ENCODE measurements around the gene MAP4K5. TPM values are rescaled to one million over a fixed set of nuclear protein-coding genes. Genes with fewer than 3 reads are reported as not detected.

The MAP4K5 gene
- total RNA-seq, 2 donors from 2014 or later: 45.0 to 60.3 TPM

DNA sequence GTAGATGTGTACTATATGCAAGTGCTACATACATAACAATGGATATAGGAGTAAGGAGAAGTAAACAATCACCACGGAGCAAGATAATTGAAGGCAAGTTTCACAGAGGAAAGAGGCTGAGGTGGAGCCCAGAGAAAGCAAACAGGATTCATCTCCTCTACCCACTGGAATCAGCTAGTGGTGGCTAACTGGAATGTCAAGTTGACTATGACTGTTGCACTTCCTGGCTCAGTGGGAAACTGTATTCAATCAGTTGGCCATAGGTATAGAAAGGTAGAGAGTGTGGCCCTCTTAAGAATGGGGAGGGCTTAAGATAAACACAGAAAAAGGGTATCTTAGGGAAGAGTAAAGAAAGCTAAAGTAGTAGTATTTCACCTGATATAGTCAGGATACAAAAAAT is 62.4 kb downstream of the MAP4K5 start:
- DNase-seq: no peak
- H3K36me3 Mint-ChIP-seq (ENCODE audit: low read depth): peaks cover 67% of the 10 kb centered on the region
- H3K27me3 Mint-ChIP-seq (ENCODE audit: insufficient read depth): no peaks in the 10 kb centered on the region
- Histone ChIP-seq H3K4me3 (ENCODE audit: low read length) (no peak overlapping the region), H3K27me3 (ENCODE audit: control insufficient read depth, insufficient read depth, low read length, poor library complexity, severe bottlenecking) (no peaks in the 10 kb centered on the region), H3K4me1 (ENCODE audit: control insufficient read depth, insufficient read depth, low read length) (no peaks in the 10 kb centered on the region), H3K9ac (ENCODE audit: extremely low read depth, low read length, poor library complexity, severe bottlenecking) (no peak overlapping the region), H3K27ac (ENCODE audit: low read depth, low read length) (no peak overlapping the region), H3K9me3 (ENCODE audit: control insufficient read depth, low read length) (peaks cover 37% of the 10 kb centered on the region), H3K36me3 (ENCODE audit: control insufficient read depth, insufficient read depth, low read length) (peaks cover 84% of the 10 kb centered on the region)
- WGBS, 2 experiments (ENCODE audit: insufficient coverage in 1 of 2, insufficient read length in 1 of 2): 78% methylated on average over 1 of the region's 1 CpG; no CpG with 5 or more reads in 1 of the 2 experiments
- peaks cover 10% of the 10 kb centered on the region for H3K9me3 Mint-ChIP-seq
- H3K4me1 Mint-ChIP-seq: peaks cover 4% of the 10 kb centered on the region
- TF ChIP-seq, protein P1, sequence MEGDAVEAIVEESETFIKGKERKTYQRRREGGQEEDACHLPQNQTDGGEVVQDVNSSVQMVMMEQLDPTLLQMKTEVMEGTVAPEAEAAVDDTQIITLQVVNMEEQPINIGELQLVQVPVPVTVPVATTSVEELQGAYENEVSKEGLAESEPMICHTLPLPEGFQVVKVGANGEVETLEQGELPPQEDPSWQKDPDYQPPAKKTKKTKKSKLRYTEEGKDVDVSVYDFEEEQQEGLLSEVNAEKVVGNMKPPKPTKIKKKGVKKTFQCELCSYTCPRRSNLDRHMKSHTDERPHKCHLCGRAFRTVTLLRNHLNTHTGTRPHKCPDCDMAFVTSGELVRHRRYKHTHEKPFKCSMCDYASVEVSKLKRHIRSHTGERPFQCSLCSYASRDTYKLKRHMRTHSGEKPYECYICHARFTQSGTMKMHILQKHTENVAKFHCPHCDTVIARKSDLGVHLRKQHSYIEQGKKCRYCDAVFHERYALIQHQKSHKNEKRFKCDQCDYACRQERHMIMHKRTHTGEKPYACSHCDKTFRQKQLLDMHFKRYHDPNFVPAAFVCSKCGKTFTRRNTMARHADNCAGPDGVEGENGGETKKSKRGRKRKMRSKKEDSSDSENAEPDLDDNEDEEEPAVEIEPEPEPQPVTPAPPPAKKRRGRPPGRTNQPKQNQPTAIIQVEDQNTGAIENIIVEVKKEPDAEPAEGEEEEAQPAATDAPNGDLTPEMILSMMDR (conservative IDR thresholded peaks at IDR 0.05): no peak
- H3K4me3 Mint-ChIP-seq: no peak overlapping the region
- H3K27ac Mint-ChIP-seq: no peak overlapping the region

- H3K27ac Mint-ChIP-seq: no peak overlapping the region
- no peak overlapping the region for H3K4me3 Mint-ChIP-seq
- Histone ChIP-seq H3K4me1 (ENCODE audit: control insufficient read depth, insufficient read depth, low read length) (no peaks in the 10 kb centered on the region), H3K27ac (ENCODE audit: low read depth, low read length) (no peak overlapping the region), H3K4me3 (ENCODE audit: low read length) (no peak overlapping the region), H3K9me3 (ENCODE audit: control insufficient read depth, low read length) (no peaks in the 10 kb centered on the region), H3K9ac (ENCODE audit: extremely low read depth, low read length, poor library complexity, severe bottlenecking) (no peak overlapping the region), H3K27me3 (ENCODE audit: control insufficient read depth, insufficient read depth, low read length, poor library complexity, severe bottlenecking) (no peaks in the 10 kb centered on the region), H3K36me3 (ENCODE audit: control insufficient read depth, insufficient read depth, low read length) (peaks cover 81% of the 10 kb centered on the region)
- H3K4me1 Mint-ChIP-seq: no peaks in the 10 kb centered on the region
- no peaks in the 10 kb centered on the region for H3K27me3 Mint-ChIP-seq (ENCODE audit: insufficient read depth)
- DNase-seq: no peak
- 90% methylated on average over 2 of the region's 2 CpGs; no CpG with 5 or more reads in 1 of the 2 experiments for WGBS, 2 experiments (ENCODE audit: insufficient coverage in 1 of 2, insufficient read length in 1 of 2)
- H3K9me3 Mint-ChIP-seq: no peaks in the 10 kb centered on the region
- TF ChIP-seq, protein P1 (conservative IDR thresholded peaks at IDR 0.05): no peak
- H3K36me3 Mint-ChIP-seq (ENCODE audit: low read depth): peaks cover 14% of the 10 kb centered on the region
These were observed 70.3 kb downstream of the MAP4K5 start for GRCh38 chr14:50462111-50462510.

- Mint-ChIP-seq H3K9me3 (peaks cover 4% of the 10 kb centered on the region), H3K27me3 (ENCODE audit: insufficient read depth) (no peaks in the 10 kb centered on the region), H3K4me1 (no peaks in the 10 kb centered on the region), H3K36me3 (ENCODE audit: low read depth) (peaks cover 59% of the 10 kb centered on the region), H3K4me3 (no peak overlapping the region), H3K27ac (no peak overlapping the region)
- H3K36me3 ChIP-seq (ENCODE audit: control insufficient read depth, insufficient read depth, low read length): peaks cover 81% of the 10 kb centered on the region
- no peaks in the 10 kb centered on the region for H3K4me1 ChIP-seq (ENCODE audit: control insufficient read depth, insufficient read depth, low read length)
- 93 to 96% methylated on average over 2 of the region's 2 CpGs for WGBS, 2 experiments (ENCODE audit: insufficient coverage in 1 of 2, insufficient read length in 1 of 2)
- H3K9me3 ChIP-seq (ENCODE audit: control insufficient read depth, low read length): peaks cover 13% of the 10 kb centered on the region
- DNase-seq: no peak
- no peak overlapping the region for H3K4me3 ChIP-seq (ENCODE audit: low read length)
- no peaks in the 10 kb centered on the region for H3K27me3 ChIP-seq (ENCODE audit: control insufficient read depth, insufficient read depth, low read length, poor library complexity, severe bottlenecking)
- no peak overlapping the region for H3K27ac ChIP-seq (ENCODE audit: low read depth, low read length)
- no peak overlapping the region for H3K9ac ChIP-seq (ENCODE audit: extremely low read depth, low read length, poor library complexity, severe bottlenecking)
- TF ChIP-seq, protein P1 (conservative IDR thresholded peaks at IDR 0.05): no peak
These were observed 78.5 kb downstream of the MAP4K5 start for GRCh38 chr14:50453869-50454268.

All from endodermal cell (in vitro differentiated cells).